SK-N-SH (cell line): Measurements from ENCODE around the gene SH3GLB2. TPM values are rescaled to one million over a fixed set of nuclear protein-coding genes. Genes with fewer than 3 reads are reported as not detected.

Source experiments
- CTCF ChIA-PET: fragments of 300-600, 350-600 bp; formaldehyde crosslinking; extraction: SDS; loops from one replicate; lab custom pipeline; 2021; lab: Yijun Ruan, JAX
- POLR2A ChIA-PET: fragments of 350-600 bp; sonication (Branson Sonifier 250); formaldehyde crosslinking; extraction: SDS; loops from one replicate; lab custom pipeline; 2020; ENCODE audit warnings: antibody characterized with exemption, inconsistent platforms; lab: Yijun Ruan, JAX
- DNase-seq: peaks from one replicate; pipeline ENCODE4 v3.0.0; 2012
- H2AFZ ChIP-seq: fragments of 200-600 bp; sonication (generic); 2 replicates; pipeline ENCODE4 v1.8.1; 2016; ENCODE audit warnings: antibody characterized with exemption, mild to moderate bottlenecking, low read depth
- H3F3A ChIP-seq: fragments of 200-600 bp; sonication (generic); replicated peaks from 2 replicates; pipeline ENCODE3; 2016; ENCODE audit warnings: antibody characterized with exemption, mild to moderate bottlenecking; ENCODE audit not compliant: insufficient read depth
- H3K27ac ChIP-seq, 2 experiments: fragments of 200-500 bp in 1 of 2; fragments of 200-600 bp in 1 of 2; sonication (Bioruptor generic) in 1 of 2; sonication (generic), shearing (Covaris generic) in 1 of 2; 2 replicates each; pipeline versions ENCODE4 v1.5.1 to v1.6.1; 2014 to 2016; ENCODE audit warnings: low read depth in 2 of 2, inconsistent platforms in 1 of 2, low read length in 1 of 2, mild to moderate bottlenecking in 1 of 2, mixed read lengths in 1 of 2
- H3K27me3 ChIP-seq: fragments of 200-600 bp; sonication (generic), shearing (Covaris generic); 2 replicates; pipeline ENCODE4 v1.6.1; 2016; ENCODE audit warnings: mixed run types; ENCODE audit not compliant: insufficient read depth
- H3K36me3 ChIP-seq, 2 experiments: fragments of 200-500 bp in 1 of 2; fragments of 200-600 bp in 1 of 2; sonication (Bioruptor generic) in 1 of 2; sonication (generic) in 1 of 2; replicated peaks in 1 of 2; 2 replicates each; pipeline versions ENCODE3 to v1.5.1; 2014 to 2016; ENCODE audit warnings: low read length in 1 of 2, mild to moderate bottlenecking in 1 of 2; ENCODE audit not compliant: insufficient read depth in 2 of 2, control insufficient read depth in 1 of 2
- H3K4me1 ChIP-seq, 2 experiments: fragments of 200-500 bp in 1 of 2; fragments of 200-600 bp in 1 of 2; sonication (Bioruptor generic) in 1 of 2; sonication (generic), shearing (Covaris generic) in 1 of 2; 2 replicates each; pipeline versions ENCODE4 v1.5.1 to v1.6.1; 2014 to 2016; ENCODE audit warnings: low read depth in 1 of 2, low read length in 1 of 2, mixed run types in 1 of 2; ENCODE audit not compliant: insufficient read depth in 2 of 2, control insufficient read depth in 1 of 2
- H3K4me2 ChIP-seq: fragments of 200-600 bp; sonication (generic), shearing (Covaris generic); 2 replicates; pipeline ENCODE4 v1.6.1; 2017; ENCODE audit warnings: mixed run types
- H3K4me3 ChIP-seq, 2 experiments: fragments of 200-500 bp in 1 of 2; fragments of 200-600 bp in 1 of 2; sonication (Bioruptor generic) in 1 of 2; sonication (generic), shearing (Covaris generic) in 1 of 2; 2 replicates each; pipeline versions ENCODE4 v1.5.1 to v1.8.1; 2014 to 2016; ENCODE audit warnings: low read depth in 2 of 2, inconsistent platforms in 1 of 2, low read length in 1 of 2, mild to moderate bottlenecking in 1 of 2, mixed read lengths in 1 of 2, moderate library complexity in 1 of 2
- H3K79me2 ChIP-seq: fragments of 200-600 bp; sonication (generic); 2 replicates; pipeline ENCODE4 v1.8.1; 2017; ENCODE audit warnings: mild to moderate bottlenecking; ENCODE audit not compliant: insufficient read depth
- H3K9ac ChIP-seq: fragments of 200-600 bp; sonication (generic); 2 replicates; pipeline ENCODE4 v1.6.1; 2017; ENCODE audit warnings: mixed run types
- H3K9me2 ChIP-seq: fragments of 200-600 bp; sonication (generic); 2 replicates; pipeline ENCODE4 v1.6.1; 2017; ENCODE audit warnings: mixed run types
- H3K9me3 ChIP-seq: fragments of 200-600 bp; sonication (generic); 2 replicates; pipeline ENCODE4 v1.6.1; 2017; ENCODE audit warnings: mixed run types, mild to moderate bottlenecking, moderate library complexity
- H4K20me1 ChIP-seq: fragments of 200-600 bp; sonication (generic); 2 replicates; pipeline ENCODE4 v1.6.1; 2017; ENCODE audit warnings: mild to moderate bottlenecking, mixed run types; ENCODE audit not compliant: insufficient read depth
- CHD2 ChIP-seq: fragments of 150-350 bp; IDR thresholded peaks from 2 replicates; pipeline ENCODE4 v1.6.1; 2018; ENCODE audit warnings: low read length; ENCODE audit not compliant: partially characterized antibody
- ELF1 ChIP-seq: IDR thresholded peaks from 2 replicates; pipeline ENCODE4 v1.4.0; 2012
- EZH2phosphoT487 ChIP-seq: fragments of 200-600 bp; sonication (generic); IDR thresholded peaks from 2 replicates; pipeline ENCODE4 v1.6.1; 2017; ENCODE audit warnings: low read depth, mixed run types, mild to moderate bottlenecking, antibody characterized with exemption, moderate library complexity, borderline replicate concordance
- FOXJ3 ChIP-seq: sonication (generic); formaldehyde crosslinking; IDR thresholded peaks from 2 replicates; pipeline ENCODE4 v1.5.1; 2020; ENCODE audit warnings: mild to moderate bottlenecking, missing genetic modification reagents
- FOXM1 ChIP-seq: IDR thresholded peaks from 2 replicates; pipeline ENCODE4 v1.4.0; 2012; ENCODE audit warnings: low read depth, mild to moderate bottlenecking
- IRF3 ChIP-seq: fragments of 150-350 bp; IDR thresholded peaks from 2 replicates; pipeline ENCODE4 v1.6.1; 2016; ENCODE audit warnings: mild to moderate bottlenecking, low read depth, low read length
- JUND ChIP-seq: IDR thresholded peaks from 2 replicates; pipeline ENCODE4 v1.4.0; 2012
- MEF2A ChIP-seq: IDR thresholded peaks from 2 replicates; pipeline ENCODE4 v1.4.0; 2012; ENCODE audit warnings: low read depth, borderline replicate concordance
- MXI1 ChIP-seq: IDR thresholded peaks from 2 replicates; pipeline ENCODE4 v1.6.1; 2012; ENCODE audit warnings: mild to moderate bottlenecking, low read depth, low read length, improper control_type of control experiment
- NFIC ChIP-seq: IDR thresholded peaks from 2 replicates; pipeline ENCODE4 v1.4.0; 2012; ENCODE audit warnings: borderline replicate concordance
- POLR2AphosphoS5 ChIP-seq: IDR thresholded peaks from 2 replicates; pipeline ENCODE4 v1.6.1; 2012; ENCODE audit warnings: low read depth, low read length
- RAD21 ChIP-seq: IDR thresholded peaks from 2 replicates; pipeline ENCODE4 v1.6.1; 2012; ENCODE audit warnings: mild to moderate bottlenecking, low read length
- RCOR1 ChIP-seq: fragments of 150-350 bp; IDR thresholded peaks from 2 replicates; pipeline ENCODE4 v1.6.1; 2017; ENCODE audit warnings: antibody characterized with exemption, low read length
- SIN3A ChIP-seq: IDR thresholded peaks from 2 replicates; pipeline ENCODE4 v1.6.1; 2012; ENCODE audit warnings: low read depth, mild to moderate bottlenecking, low read length, moderate library complexity, borderline replicate concordance
- SMC3 ChIP-seq: IDR thresholded peaks from 2 replicates; pipeline ENCODE4 v1.6.1; 2012; ENCODE audit warnings: low read depth, low read length, improper control_type of control experiment
- TCF12 ChIP-seq: IDR thresholded peaks from 2 replicates; pipeline ENCODE4 v1.4.0; 2012
- TEAD4 ChIP-seq: IDR thresholded peaks from 2 replicates; pipeline ENCODE4 v1.4.0; 2012; ENCODE audit warnings: mild to moderate bottlenecking, borderline replicate concordance; ENCODE audit not compliant: insufficient read depth
- USF1 ChIP-seq: IDR thresholded peaks from 2 replicates; pipeline ENCODE4 v1.4.0; 2012; ENCODE audit warnings: low read depth, borderline replicate concordance
- USF2 ChIP-seq: fragments of 150-350 bp; IDR thresholded peaks from 2 replicates; pipeline ENCODE4 v1.6.1; 2017; ENCODE audit warnings: antibody characterized with exemption, low read length, low read depth, borderline replicate concordance
- WGBS: methylation state at CpG from one replicate; pipeline ENCODE4 v1.1.6; 2017; ENCODE audit warnings: low lambda C conversion rate; 5-methylcytosine and 5-hydroxymethylcytosine counted together
- polyA plus RNA-seq, 3 experiments: library from polyadenylated mRNA; depleted of rRNA; stranded (reverse); fragments of >200 nt; gene quantifications; 2 replicates each; pipeline ENCODE4 v1.2.3, GENCODE V29; 2012

The SH3GLB2 gene
- polyA plus RNA-seq, 1 of the 3 experiments (the other 2 are of a cell fraction) = 94.4 TPM

- H3K4me2 ChIP-seq = no peak overlapping the region
- no peak overlapping the region for H3K9ac ChIP-seq
- no peaks in the 10 kb centered on the region for H3K79me2 ChIP-seq
- H3K4me1 ChIP-seq = peaks cover 0 to 10% of the 10 kb centered on the region in 2 experiments; a peak in 2 of 4 replicates
- no peaks in the 10 kb centered on the region for H3K9me2 ChIP-seq
- no peak overlapping the region for H3K4me3 ChIP-seq
- no peaks in the 10 kb centered on the region for H4K20me1 ChIP-seq
- ChIA-PET POLR2A (no interaction called here), CTCF (interaction anchor here (1.2 kb wide), 1 partner anchor 70 kb away, joined by 3 read pairs; no protein-coding TSS in a partner anchor)
- WGBS = 94% methylated on average over 13 of the region's 16 CpGs
- no peaks in the 10 kb centered on the region for H3K27me3 ChIP-seq
- H3F3A ChIP-seq = peaks cover 2% of the 10 kb centered on the region
- no peak for TF ChIP-seq TCF12
- no peak for TF ChIP-seq NFIC
- no peak for TF ChIP-seq ELF1
- TF ChIP-seq POLR2AphosphoS5 = no peak
- no peak for DNase-seq
- no peak overlapping the region for H2AFZ ChIP-seq
- H3K36me3 ChIP-seq = no peaks in the 10 kb centered on the region
- no peaks in the 10 kb centered on the region for H3K9me3 ChIP-seq
- no peak overlapping the region for H3K27ac ChIP-seq
Measured at GRCh38 chr9:129075996-129076639, 48.0 kb upstream of the SH3GLB2 start.

- no peaks in the 10 kb centered on the region for H4K20me1 ChIP-seq
- POLR2A ChIA-PET = interaction anchor here (1.2 kb wide), 1 partner anchor 26 kb away, joined by 3 read pairs; no protein-coding TSS in a partner anchor
- no peak for DNase-seq
- H3K4me3 ChIP-seq = no peak overlapping the region
- 90% methylated on average over 3 of the region's 3 CpGs for WGBS
- H3K27me3 ChIP-seq = no peaks in the 10 kb centered on the region
- H3K9me2 ChIP-seq = no peaks in the 10 kb centered on the region
- no peaks in the 10 kb centered on the region for H3K79me2 ChIP-seq
- H3K4me1 ChIP-seq = peaks cover 0 to 12% of the 10 kb centered on the region in 2 experiments; a peak in 1 of 4 replicates
- no peak overlapping the region for H3K9ac ChIP-seq
- TF ChIP-seq CHD2 (no peak), USF2 (no peak), USF1 (no peak), SMC3 (no peak), NFIC (no peak), RCOR1 (no peak), RAD21 (no peak), FOXJ3 (no peak), IRF3 (no peak), FOXM1 (no peak), MEF2A (no peak), MXI1 (no peak), TEAD4 (no peak), EZH2phosphoT487 (no peak), SIN3A (no peak), JUND (no peak)
- TF ChIP-seq, all 33 proteins: peak for 0
- Histone ChIP-seq H3K36me3 (peaks cover 0 to 1% of the 10 kb centered on the region in 2 experiments), H3F3A (peaks cover 2% of the 10 kb centered on the region), H2AFZ (no peak overlapping the region), H3K9me3 (no peaks in the 10 kb centered on the region), H3K27ac (no peak overlapping the region), H3K4me2 (no peak overlapping the region)
- CTCF ChIA-PET = no interaction called here
Measured at GRCh38 chr9:129074106-129074505, 46.0 kb upstream of the SH3GLB2 start.
